SK-N-SH treated with all-trans-retinoic acid at 6 μM for 48 hours (cell line): ENCODE results near the gene ST6GALNAC3.

Source experiments
- ATAC-seq: fragments of 200-7000 bp; cut with Tn5 transposase; 3 replicates; pipeline ENCODE4 v1.9.1; 2020; ENCODE audit warnings: mild to moderate bottlenecking, moderate library complexity
- ARNTL ChIP-seq: fragments of 450-650 bp; formaldehyde crosslinking; IDR thresholded peaks from 2 replicates; pipeline ENCODE4 v1.5.0; 2020; ENCODE audit warnings: low read depth, mild to moderate bottlenecking, moderate library complexity, borderline replicate concordance
- CSDC2 ChIP-seq: fragments of 250-450 bp; sonication (Bioruptor Pico); IDR thresholded peaks from 2 replicates; pipeline ENCODE4 v1.5.0; 2020; ENCODE audit warnings: mild to moderate bottlenecking, moderate library complexity
- ESRRG ChIP-seq: fragments of 250-450 bp; sonication (Bioruptor Pico); IDR thresholded peaks from 2 replicates; pipeline ENCODE4 v1.6.1; 2021; ENCODE audit warnings: mild to moderate bottlenecking
- ISL1 ChIP-seq: fragments of 250-450 bp; sonication (Bioruptor Pico); IDR thresholded peaks from 2 replicates; pipeline ENCODE4 v2.1.2; 2022; ENCODE audit warnings: mild to moderate bottlenecking, moderate library complexity
- OSR1 ChIP-seq: fragments of 250-450 bp; sonication (Bioruptor Pico); IDR thresholded peaks from 2 replicates; pipeline ENCODE4 v1.8.0; 2022; ENCODE audit warnings: moderate library complexity, mild to moderate bottlenecking, inconsistent platforms
- PPARA ChIP-seq: fragments of 250-450 bp; sonication (Bioruptor Pico); IDR thresholded peaks from 2 replicates; pipeline ENCODE4 v1.5.0; 2020; ENCODE audit warnings: mild to moderate bottlenecking, borderline replicate concordance
- SNAI2 ChIP-seq: fragments of 250-450 bp; sonication (Bioruptor Pico); IDR thresholded peaks from 2 replicates; pipeline ENCODE4 v1.5.0; 2020; ENCODE audit warnings: mild to moderate bottlenecking, moderate library complexity
- ZC3H10 ChIP-seq: fragments of 250-450 bp; sonication (Bioruptor Pico); IDR thresholded peaks from 2 replicates; pipeline ENCODE4 v1.5.1; 2021; ENCODE audit warnings: mild to moderate bottlenecking, moderate library complexity
- ZFP3 ChIP-seq: fragments of 250-450 bp; sonication (Bioruptor Pico); IDR thresholded peaks from 2 replicates; pipeline ENCODE4 v1.5.0; 2020; ENCODE audit warnings: mild to moderate bottlenecking, moderate library complexity
- ZFP30 ChIP-seq: fragments of 450-650 bp; formaldehyde crosslinking; IDR thresholded peaks from 2 replicates; pipeline ENCODE4 v1.5.0; 2022; ENCODE audit warnings: mild to moderate bottlenecking, moderate library complexity
- ZNF70 ChIP-seq: fragments of 450-650 bp; formaldehyde crosslinking; IDR thresholded peaks from 2 replicates; pipeline ENCODE4 v1.5.0; 2020; ENCODE audit warnings: mild to moderate bottlenecking, moderate library complexity
- TF ChIP-seq, protein P1 (sequence below): fragments of 250-450 bp; sonication (Bioruptor Pico); IDR thresholded peaks from 2 replicates; pipeline ENCODE4 v1.8.0; 2021; ENCODE audit warnings: low read depth, mild to moderate bottlenecking, moderate library complexity, borderline replicate concordance
- TF ChIP-seq, protein P2 (sequence below): fragments of 250-450 bp; sonication (Bioruptor Pico); IDR thresholded peaks from 2 replicates; pipeline ENCODE4 v1.8.0; 2020; ENCODE audit warnings: mild to moderate bottlenecking, moderate library complexity, borderline replicate concordance
- TF ChIP-seq, protein P3 (sequence below): fragments of 250-450 bp; sonication (Bioruptor Pico); IDR thresholded peaks from 2 replicates; pipeline ENCODE4 v1.5.0; 2020; ENCODE audit warnings: mild to moderate bottlenecking, moderate library complexity
- TF ChIP-seq, protein P4 (sequence below): fragments of 250-450 bp; sonication (Bioruptor Pico); IDR thresholded peaks from 2 replicates; pipeline ENCODE4 v1.5.1; 2020; ENCODE audit warnings: low read depth, mild to moderate bottlenecking, moderate library complexity

Gene ST6GALNAC3

DNA sequence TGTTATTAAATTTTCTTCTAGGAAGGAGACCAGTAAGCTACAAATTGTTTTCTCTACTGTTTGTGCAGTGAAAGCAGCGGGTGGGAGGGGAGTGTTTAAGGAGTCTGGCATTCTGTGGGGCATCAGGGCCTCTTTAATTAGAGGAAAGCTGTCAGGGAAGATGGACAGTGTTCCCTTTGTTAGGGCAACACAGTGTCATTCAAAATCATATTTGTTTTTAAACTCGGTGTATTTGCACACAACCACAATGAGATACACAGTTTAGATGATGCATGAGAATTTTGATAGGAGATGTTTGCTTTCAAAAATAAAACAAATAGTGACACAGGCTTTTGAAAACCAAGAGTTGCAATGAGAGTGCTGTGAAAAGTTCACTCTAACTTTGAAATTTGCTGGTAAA is 15.1 kb upstream of the ST6GALNAC3 start:
- no peak for ATAC-seq
- TF ChIP-seq ARNTL (no peak), CSDC2 (CRISPR knock-in tag) (no peak), OSR1 (CRISPR knock-in tag) (no peak), ZNF70 (CRISPR knock-in tag) (no peak), ZC3H10 (CRISPR knock-in tag) (no peak), ZFP30 (CRISPR knock-in tag) (no peak), ISL1 (CRISPR knock-in tag) (no peak)
- TF ChIP-seq, protein P1, sequence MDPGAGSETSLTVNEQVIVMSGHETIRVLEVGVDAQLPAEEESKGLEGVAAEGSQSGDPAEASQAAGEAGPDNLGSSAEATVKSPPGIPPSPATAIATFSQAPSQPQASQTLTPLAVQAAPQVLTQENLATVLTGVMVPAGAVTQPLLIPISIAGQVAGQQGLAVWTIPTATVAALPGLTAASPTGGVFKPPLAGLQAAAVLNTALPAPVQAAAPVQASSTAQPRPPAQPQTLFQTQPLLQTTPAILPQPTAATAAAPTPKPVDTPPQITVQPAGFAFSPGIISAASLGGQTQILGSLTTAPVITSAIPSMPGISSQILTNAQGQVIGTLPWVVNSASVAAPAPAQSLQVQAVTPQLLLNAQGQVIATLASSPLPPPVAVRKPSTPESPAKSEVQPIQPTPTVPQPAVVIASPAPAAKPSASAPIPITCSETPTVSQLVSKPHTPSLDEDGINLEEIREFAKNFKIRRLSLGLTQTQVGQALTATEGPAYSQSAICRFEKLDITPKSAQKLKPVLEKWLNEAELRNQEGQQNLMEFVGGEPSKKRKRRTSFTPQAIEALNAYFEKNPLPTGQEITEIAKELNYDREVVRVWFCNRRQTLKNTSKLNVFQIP (CRISPR knock-in tag): no peak
- TF ChIP-seq, protein P2, sequence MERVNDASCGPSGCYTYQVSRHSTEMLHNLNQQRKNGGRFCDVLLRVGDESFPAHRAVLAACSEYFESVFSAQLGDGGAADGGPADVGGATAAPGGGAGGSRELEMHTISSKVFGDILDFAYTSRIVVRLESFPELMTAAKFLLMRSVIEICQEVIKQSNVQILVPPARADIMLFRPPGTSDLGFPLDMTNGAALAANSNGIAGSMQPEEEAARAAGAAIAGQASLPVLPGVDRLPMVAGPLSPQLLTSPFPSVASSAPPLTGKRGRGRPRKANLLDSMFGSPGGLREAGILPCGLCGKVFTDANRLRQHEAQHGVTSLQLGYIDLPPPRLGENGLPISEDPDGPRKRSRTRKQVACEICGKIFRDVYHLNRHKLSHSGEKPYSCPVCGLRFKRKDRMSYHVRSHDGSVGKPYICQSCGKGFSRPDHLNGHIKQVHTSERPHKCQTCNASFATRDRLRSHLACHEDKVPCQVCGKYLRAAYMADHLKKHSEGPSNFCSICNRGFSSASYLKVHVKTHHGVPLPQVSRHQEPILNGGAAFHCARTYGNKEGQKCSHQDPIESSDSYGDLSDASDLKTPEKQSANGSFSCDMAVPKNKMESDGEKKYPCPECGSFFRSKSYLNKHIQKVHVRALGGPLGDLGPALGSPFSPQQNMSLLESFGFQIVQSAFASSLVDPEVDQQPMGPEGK (CRISPR knock-in tag): no peak
- TF ChIP-seq, protein P3, sequence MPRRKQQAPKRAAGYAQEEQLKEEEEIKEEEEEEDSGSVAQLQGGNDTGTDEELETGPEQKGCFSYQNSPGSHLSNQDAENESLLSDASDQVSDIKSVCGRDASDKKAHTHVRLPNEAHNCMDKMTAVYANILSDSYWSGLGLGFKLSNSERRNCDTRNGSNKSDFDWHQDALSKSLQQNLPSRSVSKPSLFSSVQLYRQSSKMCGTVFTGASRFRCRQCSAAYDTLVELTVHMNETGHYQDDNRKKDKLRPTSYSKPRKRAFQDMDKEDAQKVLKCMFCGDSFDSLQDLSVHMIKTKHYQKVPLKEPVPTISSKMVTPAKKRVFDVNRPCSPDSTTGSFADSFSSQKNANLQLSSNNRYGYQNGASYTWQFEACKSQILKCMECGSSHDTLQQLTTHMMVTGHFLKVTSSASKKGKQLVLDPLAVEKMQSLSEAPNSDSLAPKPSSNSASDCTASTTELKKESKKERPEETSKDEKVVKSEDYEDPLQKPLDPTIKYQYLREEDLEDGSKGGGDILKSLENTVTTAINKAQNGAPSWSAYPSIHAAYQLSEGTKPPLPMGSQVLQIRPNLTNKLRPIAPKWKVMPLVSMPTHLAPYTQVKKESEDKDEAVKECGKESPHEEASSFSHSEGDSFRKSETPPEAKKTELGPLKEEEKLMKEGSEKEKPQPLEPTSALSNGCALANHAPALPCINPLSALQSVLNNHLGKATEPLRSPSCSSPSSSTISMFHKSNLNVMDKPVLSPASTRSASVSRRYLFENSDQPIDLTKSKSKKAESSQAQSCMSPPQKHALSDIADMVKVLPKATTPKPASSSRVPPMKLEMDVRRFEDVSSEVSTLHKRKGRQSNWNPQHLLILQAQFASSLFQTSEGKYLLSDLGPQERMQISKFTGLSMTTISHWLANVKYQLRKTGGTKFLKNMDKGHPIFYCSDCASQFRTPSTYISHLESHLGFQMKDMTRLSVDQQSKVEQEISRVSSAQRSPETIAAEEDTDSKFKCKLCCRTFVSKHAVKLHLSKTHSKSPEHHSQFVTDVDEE (CRISPR knock-in tag): no peak
- TF ChIP-seq, protein P4, sequence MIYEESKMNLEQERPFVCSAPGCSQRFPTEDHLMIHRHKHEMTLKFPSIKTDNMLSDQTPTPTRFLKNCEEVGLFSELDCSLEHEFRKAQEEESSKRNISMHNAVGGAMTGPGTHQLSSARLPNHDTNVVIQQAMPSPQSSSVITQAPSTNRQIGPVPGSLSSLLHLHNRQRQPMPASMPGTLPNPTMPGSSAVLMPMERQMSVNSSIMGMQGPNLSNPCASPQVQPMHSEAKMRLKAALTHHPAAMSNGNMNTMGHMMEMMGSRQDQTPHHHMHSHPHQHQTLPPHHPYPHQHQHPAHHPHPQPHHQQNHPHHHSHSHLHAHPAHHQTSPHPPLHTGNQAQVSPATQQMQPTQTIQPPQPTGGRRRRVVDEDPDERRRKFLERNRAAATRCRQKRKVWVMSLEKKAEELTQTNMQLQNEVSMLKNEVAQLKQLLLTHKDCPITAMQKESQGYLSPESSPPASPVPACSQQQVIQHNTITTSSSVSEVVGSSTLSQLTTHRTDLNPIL: no peak

DNA sequence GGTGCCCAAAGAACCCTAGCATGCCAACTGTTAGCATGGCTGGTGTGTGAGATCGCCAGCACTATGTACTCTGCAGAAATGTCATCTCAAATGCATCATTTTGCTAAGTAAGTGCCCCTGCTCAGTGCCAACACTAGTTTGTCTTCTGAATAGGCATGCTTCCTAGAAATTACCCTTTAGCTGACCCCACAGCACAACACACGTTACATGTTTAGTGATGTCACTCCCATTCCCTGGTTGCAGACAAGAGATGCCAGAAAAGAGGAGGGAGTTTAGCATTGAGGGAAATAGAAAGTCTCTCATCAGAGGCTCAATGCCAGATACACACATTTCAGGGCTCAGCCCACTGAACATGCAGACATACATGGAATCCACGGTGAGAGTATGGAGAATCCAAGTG is 9.3 kb upstream of the ST6GALNAC3 start:
- TF ChIP-seq, protein P4: peak; percentile 70
- 0 out of 2 replicates have a peak, but pooled peaks have one; percentile 19 for TF ChIP-seq ZFP3 (CRISPR knock-in tag)
- peak; percentile 94 for TF ChIP-seq ISL1 (CRISPR knock-in tag)
- TF ChIP-seq ESRRG (CRISPR knock-in tag): 0 out of 2 replicates have a peak, but pooled peaks have one; percentile 46
- TF ChIP-seq, protein P2 (CRISPR knock-in tag): no peak
- TF ChIP-seq PPARA (CRISPR knock-in tag): no peak
- TF ChIP-seq CSDC2 (CRISPR knock-in tag): no peak
- TF ChIP-seq, all 23 proteins: peak for 4
- peak; percentile 21 for ATAC-seq

DNA sequence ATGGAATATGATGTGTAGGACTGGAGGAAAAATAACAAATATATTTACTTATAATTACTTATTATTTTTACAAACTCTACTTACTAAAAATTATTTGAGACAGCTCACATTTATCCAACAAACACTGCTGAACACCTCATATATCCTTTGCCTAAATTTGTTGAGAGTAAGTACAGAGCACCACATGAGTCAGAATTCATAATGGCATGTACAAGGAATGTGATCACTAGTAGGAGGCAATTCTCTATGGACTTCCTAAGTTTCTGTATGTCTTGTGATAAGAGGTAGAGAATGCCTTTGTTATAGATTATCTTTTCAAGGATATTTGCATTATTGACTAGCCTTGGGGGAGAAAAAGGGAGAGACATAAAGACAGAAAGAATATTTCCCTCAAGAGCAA is 8.2 kb upstream of the ST6GALNAC3 start:
- no peak for TF ChIP-seq ARNTL
- TF ChIP-seq ISL1 (CRISPR knock-in tag): peak; percentile 82
- peak; percentile 78 for ATAC-seq

DNA sequence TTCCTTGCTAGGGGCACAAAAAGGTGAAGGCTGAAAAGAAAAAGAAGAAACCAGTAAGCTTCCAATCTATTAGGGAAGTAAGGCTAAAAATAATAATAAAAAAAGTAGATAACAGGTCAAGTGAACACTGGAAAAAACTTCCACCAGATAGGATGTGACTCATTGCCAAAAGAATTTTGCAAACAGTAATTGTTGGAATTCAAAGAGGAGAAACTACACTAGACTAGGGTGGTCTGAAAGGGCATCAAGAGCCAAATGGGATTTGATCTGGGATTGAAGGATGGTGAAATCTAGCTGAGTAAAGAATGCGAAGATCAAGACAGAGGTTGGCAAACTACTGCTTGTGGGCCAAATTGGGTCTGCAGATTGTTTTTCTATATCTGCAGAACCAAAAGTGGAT is 6.0 kb upstream of the ST6GALNAC3 start:
- TF ChIP-seq SNAI2 (no peak), ISL1 (CRISPR knock-in tag) (peak; percentile 69; the same call in 1 of the 2 replicates)
- ATAC-seq: peak; percentile 35
